Lung (tissue), 12 donors: ENCODE results near the gene C16orf54. TPM values are rescaled to one million over a fixed set of nuclear protein-coding genes. Genes with fewer than 3 reads are reported as not detected.
A peak's percentile ranks its signal among the peaks of the same experiment; 100 is the strongest.

ENCODE experiments used
- ATAC-seq: fragments of 200-7000 bp; cut with Tn5 transposase; one replicate; pipeline ENCODE4 v1.9.1; 2020; ENCODE audit warnings: moderate number of reproducible peaks; ENCODE audit not compliant: insufficient read depth, low FRiP score
- DNase-seq, 3 donors: peaks; one replicate each; pipeline ENCODE4 v3.0.0-alpha.2; 2013 to 2017
- H3K27ac ChIP-seq, 2 donors: one replicate each; pipeline ENCODE4 v1.5.1; 2013; ENCODE audit warnings: mild to moderate bottlenecking in 2 of 2, moderate library complexity in 2 of 2, control low read depth in 1 of 2, inconsistent platforms in 1 of 2, low read depth in 1 of 2, low read length in 1 of 2
- H3K27me3 ChIP-seq, 3 donors: one replicate each; pipeline ENCODE4 v1.5.1; 2013; ENCODE audit warnings: low read length in 2 of 3; ENCODE audit not compliant: control insufficient read depth in 3 of 3, insufficient read depth in 3 of 3
- H3K36me3 ChIP-seq, 4 donors: one replicate each; pipeline ENCODE4 v1.5.1; 2013; ENCODE audit warnings: low read length in 4 of 4, mild to moderate bottlenecking in 1 of 4, moderate library complexity in 1 of 4; ENCODE audit not compliant: control insufficient read depth in 4 of 4, insufficient read depth in 4 of 4
- H3K4me1 ChIP-seq, 5 donors: one replicate each; pipeline ENCODE4 v1.5.1; 2013; ENCODE audit warnings: low read length in 5 of 5, mild to moderate bottlenecking in 2 of 5, moderate library complexity in 1 of 5; ENCODE audit not compliant: control insufficient read depth in 5 of 5, insufficient read depth in 5 of 5
- H3K4me3 ChIP-seq: one replicate; pipeline ENCODE4 v1.5.1; 2013; ENCODE audit warnings: mild to moderate bottlenecking, control low read depth, moderate library complexity
- H3K9ac ChIP-seq, 2 donors: one replicate each; pipeline ENCODE4 v1.5.1; 2013; ENCODE audit warnings: low read length in 2 of 2, control low read depth in 1 of 2; ENCODE audit not compliant: insufficient read depth in 1 of 2
- H3K9me3 ChIP-seq, 4 donors: one replicate each; pipeline ENCODE4 v1.5.1; 2013; ENCODE audit warnings: low read length in 3 of 4, mild to moderate bottlenecking in 1 of 4, moderate library complexity in 1 of 4; ENCODE audit not compliant: control insufficient read depth in 4 of 4, insufficient read depth in 3 of 4
- CTCF ChIP-seq: IDR thresholded peaks from 2 replicates; pipeline ENCODE4 v1.5.1; 2012; ENCODE audit warnings: mild to moderate bottlenecking; ENCODE audit errors: control extremely low read depth, extremely low read depth
- WGBS, 2 donors: extraction: QIAGEN DNeasy Blood & Tissue Kit; methylation state at CpG; one replicate each; pipeline ENCODE4 v1.1.7; 2013; 5-methylcytosine and 5-hydroxymethylcytosine counted together
- polyA plus RNA-seq, 2 donors: library from polyadenylated mRNA; stranded (reverse); fragments of 200-250 nt; gene quantifications; one replicate each; pipeline ENCODE4 v1.2.1, GENCODE V29; 2013
- total RNA-seq, 2 donors: library from RNA; depleted of rRNA in 1 of 2; stranded (reverse); fragments of >200 nt in 1 of 2; gene quantifications; one replicate each; pipeline ENCODE4 v1.2.1, GENCODE V29; 2014 to 2021
- donor health status: control.
- donor health status: control.
- donor health status: Bipolar disorder and iron deficiency.
- donor health status: healthy.
- donor health status: DM: yes; HTN: yes; CAD: no.

Gene C16orf54
- total and polyA plus RNA-seq, 4 donors: 2.8 to 9.1 (median 4.5) TPM

- WGBS, 2 donors: 35 to 51% methylated on average over 15 to 16 of the region's 16 CpGs
- Histone ChIP-seq H3K27ac (peak overlapping the region in 1 of 2 donors; percentile 7), H3K4me1 (no peaks in the 10 kb centered on the region), H3K9me3 (no peaks in the 10 kb centered on the region), H3K36me3 (no peaks in the 10 kb centered on the region), H3K4me3 (no peak overlapping the region), H3K9ac (no peak overlapping the region), H3K27me3 (no peaks in the 10 kb centered on the region)
- ATAC-seq: no peak
- no peak for TF ChIP-seq CTCF
- DNase-seq: no peak
Measured at GRCh38 chr16:29745121-29745852, 503 bp downstream of the C16orf54 start.

GRCh38 chr16:29744541-29745101 is 1.2 kb downstream of the C16orf54 start:
- Histone ChIP-seq H3K27me3 (no peaks in the 10 kb centered on the region), H3K27ac (no peak overlapping the region), H3K36me3 (no peaks in the 10 kb centered on the region), H3K4me1 (no peaks in the 10 kb centered on the region), H3K9me3 (no peaks in the 10 kb centered on the region), H3K9ac (no peak overlapping the region), H3K4me3 (no peak overlapping the region)
- ATAC-seq: no peak
- no peak for DNase-seq
- TF ChIP-seq CTCF: no peak
- WGBS, 2 donors: 64 to 72% methylated on average over 20 of the region's 20 CpGs

- H3K9me3 ChIP-seq: no peaks in the 10 kb centered on the region
- H3K4me1 ChIP-seq: no peaks in the 10 kb centered on the region
- peak overlapping the region in 1 of 2 donors; percentile 0 for H3K27ac ChIP-seq
- no peaks in the 10 kb centered on the region for H3K36me3 ChIP-seq
- no peaks in the 10 kb centered on the region for H3K27me3 ChIP-seq
- ATAC-seq (no peak), DNase-seq (no peak)
- H3K9ac ChIP-seq: no peak overlapping the region
- no peak for TF ChIP-seq CTCF
- H3K4me3 ChIP-seq: no peak overlapping the region
- WGBS, 2 donors: 80 to 84% methylated on average over 21 of the region's 21 CpGs
Measured at GRCh38 chr16:29743827-29744531, 1.8 kb downstream of the C16orf54 start.
